GM19397 (cell line): ENCODE data around the gene FASN.
A peak's percentile ranks its signal among the peaks of the same experiment; 100 is the strongest.
"Not testable (repeated sequence)": the region's sequence is repeated elsewhere in the genome, so short reads cannot be mapped to it uniquely, and the experiment has no call there.

Experiments
- ATAC-seq: cut with Tn5 transposase; IDR thresholded peaks from one replicate; pipeline ENCODE4 v1.9.1; 2021; ENCODE audit warnings: mild to moderate bottlenecking, moderate library complexity; ENCODE audit not compliant: unreplicated experiment

FASN gene

DNA sequence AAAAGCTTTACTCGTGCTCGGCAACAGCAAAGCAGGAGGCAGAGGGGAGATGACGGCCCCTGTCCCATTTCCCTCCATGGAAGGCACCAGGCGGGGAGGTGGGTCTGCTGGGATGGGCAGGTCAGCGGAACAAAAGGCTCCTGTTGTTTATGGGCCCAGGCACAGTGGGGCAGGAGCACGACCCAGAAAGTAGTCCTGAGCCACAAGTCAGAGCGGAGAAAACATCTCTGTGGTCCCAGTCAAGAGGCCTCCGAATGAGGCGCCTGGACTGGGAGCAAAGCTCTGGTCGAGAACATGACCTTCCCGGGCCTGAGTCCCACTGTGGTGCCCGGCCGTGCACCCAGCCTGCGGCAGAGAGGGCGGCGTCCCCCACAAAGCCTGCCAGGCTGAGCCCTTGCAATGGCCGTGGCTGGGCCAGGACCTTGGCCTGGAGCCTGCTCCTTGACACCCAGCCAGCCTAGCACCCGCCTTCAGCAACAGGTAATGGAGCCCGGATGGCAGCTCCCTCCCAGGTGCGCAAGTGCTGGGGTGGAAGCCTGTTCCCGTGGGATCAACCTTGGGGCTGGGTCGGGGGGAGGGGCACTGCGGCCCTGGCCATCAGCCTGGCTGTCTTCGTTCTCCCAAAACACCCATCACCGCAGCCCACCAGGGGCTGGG, 50.0 kb downstream of the FASN start:
- ATAC-seq = no peak

DNA sequence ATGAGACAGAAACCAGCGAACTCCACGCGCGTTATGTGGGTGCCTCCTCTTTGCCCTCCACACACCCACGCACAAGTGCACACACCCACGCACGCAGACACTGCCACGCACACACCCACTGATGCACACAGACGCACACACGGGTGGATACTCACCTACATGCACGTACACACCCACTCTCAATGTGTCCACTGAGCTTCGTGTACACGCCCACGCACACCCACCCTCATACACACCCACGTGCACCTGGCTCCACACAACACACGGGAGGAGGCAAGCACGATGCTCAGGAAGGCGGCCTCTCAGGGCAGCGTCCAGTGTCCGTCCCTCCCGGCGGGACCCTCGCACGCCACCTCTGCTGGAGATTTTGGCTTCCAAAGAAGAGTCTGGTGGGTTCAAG, 50.7 kb downstream of the FASN start:
- ATAC-seq = no peak

DNA sequence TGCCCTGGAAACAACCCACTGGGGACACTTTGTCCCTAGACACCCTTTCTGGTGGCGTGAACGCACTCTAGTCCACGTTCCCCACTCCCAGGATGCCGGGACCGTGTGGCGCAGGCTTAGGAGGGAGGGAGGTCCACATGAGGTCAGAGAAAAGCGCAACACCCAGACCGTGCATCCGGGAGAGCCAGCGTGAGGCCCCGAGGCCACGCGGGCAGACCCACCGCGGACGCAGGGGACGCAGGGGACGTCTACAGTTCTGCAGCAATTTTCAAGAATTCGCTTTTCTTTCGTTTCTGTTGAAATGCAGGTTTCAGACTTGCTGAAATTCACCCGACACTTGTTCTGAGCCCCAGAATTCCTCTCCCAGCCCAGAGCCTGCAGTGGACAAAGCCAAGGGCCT, 51.1 kb downstream of the FASN start:
- ATAC-seq = no peak

DNA sequence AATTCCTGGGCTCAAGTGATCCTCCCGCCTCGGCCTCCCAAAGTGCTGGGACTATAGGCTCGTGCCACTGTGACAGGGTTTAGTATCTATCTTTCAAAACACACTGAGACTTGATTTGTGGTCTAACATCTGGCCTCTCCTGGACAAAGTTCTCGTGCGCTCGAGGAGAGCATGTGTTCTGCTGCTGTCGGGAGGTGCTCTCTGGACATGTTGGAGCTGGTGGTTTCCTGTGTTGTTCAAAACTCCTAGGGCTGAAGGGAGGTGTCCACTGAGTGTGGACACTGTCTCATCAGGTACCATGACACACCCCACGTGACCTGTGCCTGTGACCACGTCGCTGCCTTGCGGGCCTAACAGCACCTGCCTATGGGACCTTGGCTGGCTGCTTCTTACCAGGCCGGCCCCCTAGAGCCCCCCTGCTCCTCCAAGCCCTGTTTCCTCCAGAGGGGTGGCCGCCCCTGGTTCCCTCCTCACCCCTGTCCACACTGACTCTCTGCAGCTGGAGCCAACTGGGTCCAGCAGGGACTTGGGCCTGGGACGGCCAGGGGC, 52.0 kb downstream of the FASN start:
- no peak for ATAC-seq

DNA sequence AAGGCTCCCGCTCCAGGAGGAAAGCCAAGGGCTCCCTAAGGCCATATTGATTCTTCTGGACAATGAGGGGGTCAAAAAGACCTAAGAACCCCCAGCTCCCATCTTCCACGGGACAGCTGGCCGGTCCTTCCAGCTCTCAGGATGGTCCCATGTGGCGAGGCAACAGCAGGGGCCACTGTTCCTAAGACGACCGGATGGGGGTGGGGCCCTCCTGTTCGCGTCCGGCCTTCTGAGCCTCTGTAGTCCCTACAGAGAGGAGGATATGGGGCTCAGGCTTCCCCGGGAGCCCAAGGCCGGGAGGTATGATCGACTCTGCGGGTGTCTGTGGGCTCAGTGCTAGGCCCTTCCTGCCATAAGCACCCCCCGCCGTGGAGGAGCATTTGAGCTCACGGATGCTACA, 54.5 kb downstream of the FASN start:
- ATAC-seq = no peak

DNA sequence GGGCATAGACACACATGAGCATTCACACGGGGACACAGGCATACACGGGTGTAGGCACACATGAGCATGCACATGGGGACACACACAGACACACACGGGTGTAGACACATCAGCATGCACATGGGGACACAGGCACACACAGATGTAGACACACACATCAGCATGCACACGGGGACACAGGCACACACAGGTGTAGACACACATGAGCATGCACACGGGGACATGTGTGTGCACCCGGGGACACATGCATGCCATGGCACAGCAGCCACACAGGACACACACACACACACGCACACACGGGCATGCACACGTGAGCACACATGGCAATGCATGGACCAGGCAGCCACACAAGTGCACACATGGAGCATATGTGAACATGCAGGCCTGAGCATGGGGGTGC, 55.4 kb downstream of the FASN start:
- ATAC-seq = no peak

DNA sequence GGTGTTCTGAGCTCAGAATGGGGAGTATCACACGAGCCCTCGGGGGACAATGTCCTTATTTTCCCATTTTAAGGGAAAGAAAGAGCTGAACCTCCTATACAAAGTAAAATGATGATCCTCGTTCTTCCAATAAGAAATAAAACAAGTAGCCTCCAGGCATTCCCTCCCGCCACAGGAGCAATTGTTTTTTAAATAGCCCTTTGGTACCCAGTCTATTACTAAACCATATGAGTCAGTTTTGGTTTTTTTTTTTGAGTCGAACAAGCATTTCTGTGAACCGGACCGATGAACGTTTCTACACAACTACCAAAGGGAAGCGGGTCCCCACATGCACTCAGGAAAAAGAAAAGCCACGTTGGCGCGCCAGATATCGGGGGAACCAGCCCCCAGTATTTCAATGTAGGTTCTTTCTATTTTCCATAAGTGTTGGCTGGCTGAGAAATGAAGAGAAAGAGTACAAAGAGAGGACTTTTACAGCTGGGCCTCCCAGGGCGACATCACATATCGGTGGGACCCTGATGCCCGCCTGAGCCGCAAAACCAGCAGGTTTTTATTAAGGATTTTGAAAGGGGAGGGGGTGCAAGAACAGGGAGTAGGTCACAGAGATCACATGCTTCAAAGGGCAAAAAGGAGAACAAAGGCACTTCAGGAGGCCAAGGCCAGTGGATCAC, 56.8 kb downstream of the FASN start:
- no peak for ATAC-seq

DNA sequence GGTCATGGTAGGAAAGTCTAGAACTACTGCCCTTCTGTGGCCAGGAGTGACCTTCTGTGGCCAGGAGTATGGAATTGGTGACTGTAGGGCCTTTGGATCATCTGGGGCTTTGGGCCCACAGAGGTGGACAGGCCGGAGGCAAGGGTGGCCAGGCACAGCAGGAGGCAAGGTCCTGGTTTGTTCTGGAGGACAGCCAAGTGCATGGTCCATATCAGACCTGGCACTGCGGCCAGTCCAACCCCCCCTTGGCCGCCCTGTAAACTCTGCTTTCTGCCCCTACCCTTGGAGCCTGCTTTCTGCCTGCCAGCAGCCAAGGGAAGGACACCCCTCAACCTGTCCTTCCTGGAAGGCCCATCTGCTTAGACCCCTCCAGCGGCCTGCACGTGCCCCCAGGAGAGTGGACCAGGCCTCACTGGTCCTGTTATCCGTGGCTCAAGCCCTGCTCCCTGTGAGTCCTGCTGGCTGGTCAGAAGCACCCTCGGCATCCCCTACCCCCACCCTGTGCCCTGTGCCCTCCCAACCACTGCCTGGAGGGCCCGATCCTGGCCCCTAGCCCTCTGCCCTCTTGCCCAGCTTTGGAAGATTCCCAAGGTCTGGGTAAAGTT, 58.2 kb downstream of the FASN start:
- ATAC-seq = no peak

DNA sequence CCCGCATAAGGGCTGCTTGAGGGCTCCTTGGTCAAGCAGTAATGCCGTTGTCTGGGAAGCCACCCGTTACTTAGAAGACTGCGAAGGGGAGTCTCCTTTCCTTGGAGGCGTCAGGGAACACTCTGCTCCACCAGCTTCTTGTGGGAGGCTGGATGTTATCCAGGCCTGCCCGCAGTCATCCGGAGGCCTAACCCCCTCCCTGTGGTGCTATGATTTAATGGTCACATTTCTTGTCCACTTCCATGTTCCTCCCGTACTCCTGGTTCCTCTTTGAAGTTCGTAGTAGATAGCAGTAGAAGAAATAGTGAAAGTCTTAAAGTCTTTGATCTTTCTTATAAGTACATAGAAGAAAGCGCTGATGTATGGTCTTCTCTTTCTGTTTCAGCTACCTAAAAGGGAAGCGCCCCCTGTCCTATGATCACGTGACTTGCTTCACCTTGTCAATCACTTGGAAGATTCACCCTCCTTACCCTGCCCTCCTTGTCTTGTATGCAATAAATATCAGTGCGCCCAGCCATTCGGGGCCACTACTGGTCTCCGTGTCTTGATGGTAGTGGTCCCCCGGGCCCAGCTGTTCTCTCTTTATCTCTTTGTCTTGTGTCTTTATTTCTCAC, 59.1 kb downstream of the FASN start:
- ATAC-seq = not testable (repeated sequence)

DNA sequence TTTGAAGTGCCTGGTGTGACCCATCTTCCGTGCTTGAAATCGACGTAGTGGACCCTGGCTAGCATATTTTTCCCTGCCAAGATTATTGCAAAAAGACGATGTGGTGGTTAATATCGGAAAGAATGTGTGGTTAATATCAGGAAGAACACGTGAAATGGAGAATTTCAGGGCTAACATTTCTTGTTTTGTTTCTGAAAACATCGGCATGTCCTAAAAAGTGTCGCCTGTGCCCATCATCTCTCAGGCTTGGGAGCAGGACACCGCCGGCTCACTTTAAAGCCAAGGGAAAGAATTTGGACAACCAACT, 60.2 kb downstream of the FASN start:
- no peak for ATAC-seq

DNA sequence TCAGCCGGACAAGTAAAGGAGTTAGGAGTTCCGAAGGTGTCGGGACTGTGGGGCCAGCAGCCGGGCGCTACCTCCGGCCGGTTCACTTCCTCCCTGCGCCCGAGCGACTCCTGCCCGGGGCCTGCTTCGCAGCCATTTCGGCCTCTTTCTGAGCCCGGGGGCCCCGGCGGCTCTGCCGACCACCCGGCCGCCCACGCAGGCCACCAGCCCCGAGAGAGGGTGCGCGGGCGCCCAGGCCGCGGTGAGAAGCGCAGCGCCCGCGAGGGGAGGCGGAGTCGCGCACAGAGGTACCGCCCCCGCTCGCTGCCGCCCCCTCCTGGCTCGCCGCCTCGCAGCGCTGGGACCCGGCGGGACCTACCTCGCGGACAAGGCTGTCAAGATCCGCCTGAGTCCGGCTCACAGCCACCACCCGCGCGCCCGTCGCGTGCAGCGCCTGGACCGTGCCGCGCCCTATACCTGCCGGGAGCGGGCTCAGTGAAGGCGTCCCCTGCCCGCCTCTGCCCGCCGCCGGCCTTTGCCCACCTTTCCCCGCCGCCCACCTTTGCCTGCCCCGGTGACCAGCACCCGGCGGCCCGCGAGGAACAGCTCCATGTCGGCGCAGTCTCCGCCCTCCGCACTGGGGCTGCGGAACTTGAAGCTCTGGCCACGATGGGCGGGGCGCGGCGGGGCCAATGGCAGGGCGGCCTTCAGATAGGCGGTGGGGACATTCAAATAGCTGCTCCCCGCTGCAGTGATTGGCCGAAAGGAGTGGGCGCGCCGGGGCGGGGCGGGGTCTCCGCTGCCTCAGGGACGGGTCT, 60.7 kb downstream of the FASN start, which contains the start of gene DCXR:
DCXR (minus strand) TSS at position 606 of the 797 bp plus-strand sequence; CDS start at position 591, 15 bp downstream.
- peak; percentile 85 for ATAC-seq

DNA sequence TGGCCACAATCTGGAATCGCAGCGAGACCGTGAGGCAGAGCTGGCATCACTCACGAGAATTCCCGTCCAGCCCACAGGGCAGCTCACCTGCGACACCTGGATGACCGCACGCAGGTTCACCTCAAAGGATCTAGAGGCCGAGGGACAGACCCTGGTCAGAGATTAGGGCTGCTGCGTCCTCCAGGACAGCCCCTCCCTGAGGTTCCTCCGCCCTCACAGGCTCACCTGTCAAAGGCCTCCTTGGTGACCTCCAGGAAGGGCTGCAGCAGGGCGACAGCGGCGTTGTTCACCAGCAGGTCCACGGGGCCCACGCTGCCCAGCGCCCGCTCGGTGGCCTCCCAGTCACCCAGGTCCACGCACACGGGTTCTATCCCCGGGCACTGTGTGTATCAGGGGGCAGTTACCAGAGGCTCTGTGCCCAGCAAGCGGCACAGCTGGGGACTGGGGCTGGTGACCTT, 61.4 kb downstream of the FASN start:
- ATAC-seq = no peak

DNA sequence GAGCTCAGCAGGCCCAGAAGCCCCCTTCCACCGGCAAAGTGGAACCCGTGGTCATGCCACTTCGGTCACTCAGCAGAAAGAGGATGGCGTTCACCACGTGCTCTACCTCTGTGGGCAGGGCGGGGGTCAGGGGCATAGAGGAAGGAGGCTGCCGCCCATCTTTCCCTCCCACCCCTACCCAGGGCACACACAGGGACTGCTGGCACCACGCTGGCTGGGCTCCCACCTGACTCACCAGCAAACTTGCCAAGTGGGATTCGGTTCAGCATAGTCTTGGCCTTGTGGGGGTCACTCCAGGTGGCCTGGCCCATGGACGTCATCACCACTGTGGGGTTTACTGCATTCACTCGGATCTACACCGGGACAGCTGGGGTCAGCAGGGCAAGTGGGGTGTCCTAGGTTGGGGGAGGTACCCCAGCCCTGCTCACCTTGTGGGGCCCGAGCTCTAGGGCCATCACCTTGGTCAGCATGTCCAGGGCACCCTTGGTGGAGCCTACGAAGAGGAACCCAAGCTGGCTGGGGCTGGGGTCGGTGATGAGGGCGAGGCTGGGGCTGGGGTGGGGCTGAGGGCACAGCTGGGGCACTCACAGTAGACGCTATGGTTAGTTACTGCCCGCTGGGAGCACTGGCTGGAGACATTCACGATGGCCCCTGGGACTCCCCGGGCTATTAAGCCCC, 61.9 kb downstream of the FASN start:
- ATAC-seq = no peak

DNA sequence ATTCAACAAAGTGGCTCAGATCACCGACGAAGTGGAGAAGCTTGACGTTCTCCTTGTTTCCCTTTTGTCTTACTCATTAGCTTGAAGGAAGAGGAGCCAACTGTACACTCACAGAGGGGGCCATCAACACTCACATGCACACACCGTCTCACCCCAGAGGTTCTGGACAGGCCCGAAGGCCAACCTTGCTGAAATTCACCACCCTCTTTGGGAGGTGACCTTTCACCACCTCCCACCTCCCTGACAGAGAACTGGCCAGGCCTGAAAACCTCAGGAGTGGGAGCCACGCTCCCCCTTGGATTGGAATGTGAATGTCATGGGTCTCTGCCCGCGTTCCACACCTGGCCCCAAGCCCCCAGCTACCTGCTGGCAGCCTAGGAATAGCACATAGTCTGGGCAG, 62.5 kb downstream of the FASN start:
- ATAC-seq = no peak

DNA sequence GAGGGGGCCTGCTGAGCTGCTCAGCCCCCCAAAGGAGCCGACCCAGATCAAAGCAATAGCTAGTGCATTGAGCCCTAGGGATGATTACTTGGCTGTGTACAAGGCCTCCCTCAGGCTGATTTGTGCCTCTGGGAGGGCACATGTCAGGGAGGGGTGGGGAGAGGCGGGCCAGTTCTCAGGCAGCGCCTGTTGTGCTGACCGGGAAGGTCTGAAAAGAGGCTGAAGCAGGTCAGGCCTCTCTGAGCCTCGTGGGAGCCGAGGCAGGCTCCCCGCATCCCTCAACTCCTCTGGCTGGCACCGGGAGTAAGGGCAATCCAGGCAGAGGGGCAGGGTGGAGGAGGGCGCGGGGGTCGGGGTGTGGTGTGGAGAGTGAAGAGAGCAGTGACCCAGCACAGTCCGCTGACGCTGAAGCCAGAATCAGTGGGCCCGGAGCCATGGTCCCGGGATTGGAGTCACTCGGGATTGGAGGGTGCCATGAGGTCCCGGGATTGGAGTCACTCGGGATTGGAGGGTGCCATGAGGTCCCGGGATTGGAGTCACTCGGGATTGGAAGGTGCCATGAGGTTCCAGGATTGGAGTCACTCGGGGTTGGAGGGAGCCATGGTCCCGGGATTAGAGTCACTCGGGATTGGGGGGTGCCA, 63.5 kb downstream of the FASN start:
- ATAC-seq = no peak

DNA sequence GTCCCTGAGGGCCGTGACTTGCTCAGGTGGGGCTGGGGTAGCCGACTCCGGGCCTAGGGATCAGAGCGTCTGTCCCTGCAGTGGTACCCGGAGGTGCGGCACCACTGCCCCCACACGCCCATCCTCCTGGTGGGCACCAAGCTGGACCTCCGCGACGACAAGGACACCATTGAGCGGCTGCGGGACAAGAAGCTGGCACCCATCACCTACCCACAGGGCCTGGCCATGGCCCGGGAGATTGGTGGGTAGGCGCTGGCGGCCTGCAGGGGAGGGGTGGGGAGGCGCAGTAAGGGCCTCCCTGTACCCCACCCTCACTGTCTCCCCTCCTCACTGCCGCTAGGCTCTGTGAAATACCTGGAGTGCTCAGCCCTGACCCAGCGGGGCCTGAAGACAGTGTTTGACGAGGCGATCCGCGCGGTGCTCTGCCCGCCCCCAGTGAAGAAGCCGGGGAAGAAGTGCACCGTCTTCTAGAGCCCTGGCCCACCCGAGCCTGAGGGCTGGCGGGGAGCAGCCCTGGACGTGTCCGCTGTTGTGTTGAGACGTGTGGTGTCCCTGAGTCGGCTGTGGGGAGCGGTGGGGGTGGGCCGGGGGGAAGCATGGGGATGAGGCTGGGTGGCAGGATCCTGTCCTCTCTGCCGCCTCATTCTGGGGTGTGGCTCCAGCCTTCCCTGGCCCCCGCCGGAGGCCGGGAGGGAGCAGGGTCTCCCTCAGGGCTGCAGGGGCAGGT, 64.5 kb downstream of the FASN start:
- ATAC-seq = no peak

DNA sequence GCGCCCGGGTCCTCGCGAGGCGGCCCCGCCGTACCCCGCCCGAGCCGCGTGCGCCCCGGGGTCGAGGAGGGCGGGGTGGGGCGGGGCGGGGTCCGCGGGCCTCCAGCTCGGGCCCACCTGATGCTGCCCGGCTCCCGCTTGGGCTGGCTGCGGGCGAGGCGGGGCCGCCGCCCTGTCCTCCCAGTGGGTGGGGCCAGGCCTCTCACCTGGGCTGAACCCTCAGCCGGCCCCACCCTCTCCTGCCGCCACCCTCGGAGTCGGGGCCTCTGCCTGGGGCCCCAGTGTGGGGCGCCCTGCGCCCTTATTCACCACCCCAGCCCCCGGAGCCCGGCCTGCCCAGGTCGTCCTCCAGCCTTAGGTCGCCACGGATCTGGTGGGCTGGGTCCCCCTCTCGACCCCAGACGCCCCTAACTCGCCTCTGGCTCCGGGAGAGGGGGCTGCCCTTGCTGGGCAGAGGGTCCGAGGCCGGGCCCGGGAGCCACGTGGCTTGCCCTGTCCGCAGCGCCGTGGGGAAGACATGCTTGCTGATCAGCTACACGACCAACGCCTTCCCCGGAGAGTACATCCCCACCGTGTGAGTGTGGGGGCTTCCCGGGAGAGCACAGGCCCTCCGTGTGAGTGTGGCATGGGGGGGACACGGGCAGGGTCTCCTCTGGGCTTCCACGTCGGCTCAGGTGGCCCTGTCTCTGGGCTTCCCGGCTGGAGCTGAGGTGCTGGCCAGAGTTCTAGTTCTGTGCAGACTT, 66.0 kb downstream of the FASN start:
- ATAC-seq = no peak

DNA sequence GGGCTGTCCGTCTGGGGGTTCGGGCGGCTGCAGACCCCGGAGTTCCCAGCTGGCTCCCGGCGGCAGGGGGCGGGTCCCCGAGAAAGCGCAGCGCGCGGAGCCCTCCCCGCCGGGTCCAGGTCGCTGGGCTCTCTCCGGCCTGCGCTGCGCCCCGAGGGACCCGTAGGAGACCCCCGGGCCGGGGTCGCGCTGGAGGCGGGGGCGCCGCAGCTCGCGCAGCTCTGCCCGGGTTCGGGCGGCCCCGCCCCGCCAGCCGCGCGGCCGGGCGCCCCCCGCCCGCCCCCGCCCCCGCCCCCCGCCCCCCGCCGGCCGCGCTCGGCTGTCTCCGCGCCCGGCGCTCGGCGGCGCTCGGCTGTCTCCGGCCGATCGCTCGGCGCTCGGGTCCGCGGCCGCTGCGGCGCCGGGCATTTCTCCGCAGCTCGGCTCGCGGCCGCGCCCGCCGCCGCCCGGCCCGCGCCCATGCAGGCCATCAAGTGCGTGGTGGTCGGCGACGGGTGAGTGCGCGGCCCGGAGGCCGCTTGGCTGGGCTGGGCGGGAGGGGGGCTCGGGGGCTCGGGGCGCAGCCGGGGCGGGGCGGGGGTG, 66.6 kb downstream of the FASN start, which contains the start of gene RAC3:
RAC3 (plus strand) TSS at position 376 of the 582 bp plus-strand sequence; CDS start at position 460, 84 bp downstream.
- ATAC-seq = no peak
